ENCODE data around the gene MAGI2. TPM values are rescaled to one million over a fixed set of nuclear protein-coding genes. Genes with fewer than 3 reads are reported as not detected.

Gene MAGI2
- total RNA-seq, 4 donors from 2014 or later = 0.90 to 2.4 (median 0.99) TPM

- peaks cover 12 to 14% of the 10 kb centered on the region in 2 donors for H3K4me1 ChIP-seq
- H3K4me3 ChIP-seq = no peak overlapping the region
- H3K9me3 ChIP-seq = no peaks in the 10 kb centered on the region
- H3K36me3 ChIP-seq = no peaks in the 10 kb centered on the region
- intact Hi-C loops (cut with DNase I; ENCODE audit: low total_unique reads) = no loop called here
- DNase-seq (no peak), ATAC-seq (no peak)
- no peak for TF ChIP-seq CTCF (IDR thresholded peaks at IDR 0.05 in 4 of 5, conservative IDR thresholded peaks at IDR 0.05 in 1 of 5)
- no peak for TF ChIP-seq POLR2A (IDR thresholded peaks at IDR 0.05)
- no peaks in the 10 kb centered on the region for H3K27me3 ChIP-seq
- no peak overlapping the region for H3K27ac ChIP-seq
- in situ Hi-C loops (cut with MboI; ENCODE audit: low sequenced_read_pairs in 4 of 4) = no loop called here
Measured at GRCh38 chr7:78015574-78016260, 1437.8 kb downstream of the MAGI2 start.

GRCh38 chr7:78014401-78014800 lies 1439.1 kb downstream of the MAGI2 start:
- no peaks in the 10 kb centered on the region for H3K9me3 ChIP-seq
- DNase-seq (no peak), ATAC-seq (no peak)
- no peak overlapping the region for H3K27ac ChIP-seq
- peaks cover 8 to 10% of the 10 kb centered on the region in 2 donors for H3K4me1 ChIP-seq
- H3K27me3 ChIP-seq = no peaks in the 10 kb centered on the region
- in situ Hi-C loops (cut with MboI; ENCODE audit: low sequenced_read_pairs in 4 of 4) = no loop called here
- H3K36me3 ChIP-seq = no peaks in the 10 kb centered on the region
- intact Hi-C loops (cut with DNase I; ENCODE audit: low total_unique reads) = no loop called here
- H3K4me3 ChIP-seq = no peak overlapping the region
- TF ChIP-seq CTCF (IDR thresholded peaks at IDR 0.05 in 4 of 5, conservative IDR thresholded peaks at IDR 0.05 in 1 of 5) (no peak), POLR2A (IDR thresholded peaks at IDR 0.05) (no peak)

GRCh38 chr7:78013386-78013785 lies 1440.1 kb downstream of the MAGI2 start:
- intact Hi-C loops (cut with DNase I; ENCODE audit: low total_unique reads) = no loop called here

GRCh38 chr7:78011642-78012041 lies 1441.8 kb downstream of the MAGI2 start:
- Histone ChIP-seq H3K36me3 (no peaks in the 10 kb centered on the region), H3K4me1 (no peaks in the 10 kb centered on the region), H3K9me3 (no peaks in the 10 kb centered on the region), H3K4me3 (no peak overlapping the region), H3K27me3 (no peaks in the 10 kb centered on the region), H3K27ac (no peak overlapping the region)
- ATAC-seq (no peak), DNase-seq (no peak)
- intact Hi-C loops (cut with DNase I; ENCODE audit: low total_unique reads) (no loop called here), in situ Hi-C loops (cut with MboI; ENCODE audit: low sequenced_read_pairs in 4 of 4) (no loop called here)
- no peak for TF ChIP-seq POLR2A (IDR thresholded peaks at IDR 0.05)
- TF ChIP-seq CTCF (IDR thresholded peaks at IDR 0.05 in 4 of 5, conservative IDR thresholded peaks at IDR 0.05 in 1 of 5) = no peak

More at GRCh38 chr7:78013386-78013785, 1440.1 kb downstream of the MAGI2 start:
- ATAC-seq (no peak), DNase-seq (no peak)
- Histone ChIP-seq H3K9me3 (no peaks in the 10 kb centered on the region), H3K4me3 (no peak overlapping the region), H3K36me3 (no peaks in the 10 kb centered on the region), H3K27ac (no peak overlapping the region), H3K4me1 (peaks cover 4 to 8% of the 10 kb centered on the region in 2 donors), H3K27me3 (no peaks in the 10 kb centered on the region)
- in situ Hi-C loops (cut with MboI; ENCODE audit: low sequenced_read_pairs in 4 of 4) = no loop called here
- TF ChIP-seq POLR2A (IDR thresholded peaks at IDR 0.05) (no peak), CTCF (IDR thresholded peaks at IDR 0.05 in 4 of 5, conservative IDR thresholded peaks at IDR 0.05 in 1 of 5) (no peak)

- no peaks in the 10 kb centered on the region for H3K36me3 ChIP-seq
- in situ Hi-C loops (cut with MboI; ENCODE audit: low sequenced_read_pairs in 4 of 4) (no loop called here), intact Hi-C loops (cut with DNase I; ENCODE audit: low total_unique reads) (no loop called here)
- no peak overlapping the region for H3K4me3 ChIP-seq
- DNase-seq = no peak
- no peaks in the 10 kb centered on the region for H3K4me1 ChIP-seq
- no peaks in the 10 kb centered on the region for H3K27me3 ChIP-seq
- no peak for ATAC-seq
- no peak overlapping the region for H3K27ac ChIP-seq
- TF ChIP-seq CTCF (IDR thresholded peaks at IDR 0.05 in 4 of 5, conservative IDR thresholded peaks at IDR 0.05 in 1 of 5) = no peak
- TF ChIP-seq POLR2A (IDR thresholded peaks at IDR 0.05) = no peak
- H3K9me3 ChIP-seq = no peaks in the 10 kb centered on the region
Measured at GRCh38 chr7:78007231-78007630, 1446.2 kb downstream of the MAGI2 start.
